WERI-Rb-1 (cell line): ENCODE measurements around the gene DOK5.

Source experiments
- DNase-seq: peaks from one replicate; pipeline ENCODE4 v3.0.0-alpha.2; 2020
- H3K27ac ChIP-seq: fragments of 250-450 bp; sonication (Bioruptor Pico); 2 replicates; pipeline ENCODE4 v1.5.1; 2020; ENCODE audit warnings: mild to moderate bottlenecking, moderate library complexity
- H3K27me3 ChIP-seq: fragments of 250-450 bp; sonication (Bioruptor Pico); 2 replicates; pipeline ENCODE4 v1.5.1; 2021; ENCODE audit warnings: mild to moderate bottlenecking, low read depth, moderate library complexity; ENCODE audit not compliant: insufficient read depth, severe bottlenecking
- H3K36me3 ChIP-seq: fragments of 250-450 bp; sonication (Bioruptor Pico); 2 replicates; pipeline ENCODE4 v1.5.1; 2020; ENCODE audit warnings: mild to moderate bottlenecking, moderate library complexity
- H3K4me3 ChIP-seq: 2 replicates; pipeline ENCODE4 v1.5.1; 2011; ENCODE audit warnings: low read depth, mild to moderate bottlenecking, control low read depth, low read length
- H3K9me3 ChIP-seq: fragments of 250-450 bp; sonication (Bioruptor Pico); 2 replicates; pipeline ENCODE4 v1.5.1; 2021; ENCODE audit warnings: mild to moderate bottlenecking, moderate library complexity; ENCODE audit not compliant: severe bottlenecking
- CTCF ChIP-seq: IDR thresholded peaks from 2 replicates; pipeline ENCODE4 v1.5.1; 2011; ENCODE audit warnings: low read depth, mild to moderate bottlenecking, control low read depth, inconsistent platforms, low read length

The DOK5 gene

GRCh38 chr20:54577637-54578036 lies 102.2 kb downstream of the DOK5 start:
- no peak for TF ChIP-seq CTCF
- H3K9me3 ChIP-seq = no peaks in the 10 kb centered on the region
- no peak for DNase-seq
- no peaks in the 10 kb centered on the region for H3K36me3 ChIP-seq
- peaks cover 29% of the 10 kb centered on the region for H3K27me3 ChIP-seq
- no peak overlapping the region for H3K27ac ChIP-seq
- no peak overlapping the region for H3K4me3 ChIP-seq

GRCh38 chr20:54585217-54585616 lies 109.8 kb downstream of the DOK5 start:
- H3K36me3 ChIP-seq = no peaks in the 10 kb centered on the region
- no peak for TF ChIP-seq CTCF
- no peak overlapping the region for H3K27ac ChIP-seq
- DNase-seq = no peak
- H3K9me3 ChIP-seq = no peaks in the 10 kb centered on the region
- H3K4me3 ChIP-seq = no peak overlapping the region
- H3K27me3 ChIP-seq = peaks cover 32% of the 10 kb centered on the region

GRCh38 chr20:54587408-54587807 lies 112.0 kb downstream of the DOK5 start:
- Histone ChIP-seq H3K4me3 (no peak overlapping the region), H3K27me3 (peaks cover 34% of the 10 kb centered on the region), H3K9me3 (no peaks in the 10 kb centered on the region), H3K36me3 (no peaks in the 10 kb centered on the region), H3K27ac (no peak overlapping the region)
- no peak for TF ChIP-seq CTCF
- DNase-seq = no peak

- DNase-seq = no peak
- no peak overlapping the region for H3K4me3 ChIP-seq
- TF ChIP-seq CTCF = no peak
- H3K27ac ChIP-seq = no peak overlapping the region
- no peaks in the 10 kb centered on the region for H3K9me3 ChIP-seq
- H3K36me3 ChIP-seq = no peaks in the 10 kb centered on the region
- peaks cover 45% of the 10 kb centered on the region for H3K27me3 ChIP-seq
Observed at GRCh38 chr20:54589402-54590030, 114.1 kb downstream of the DOK5 start.

- no peak overlapping the region for H3K27ac ChIP-seq
- DNase-seq = no peak
- peaks cover 53% of the 10 kb centered on the region for H3K27me3 ChIP-seq
- no peak overlapping the region for H3K4me3 ChIP-seq
- H3K36me3 ChIP-seq = no peaks in the 10 kb centered on the region
- H3K9me3 ChIP-seq = no peaks in the 10 kb centered on the region
- no peak for TF ChIP-seq CTCF
Observed at GRCh38 chr20:54590856-54591255, 115.5 kb downstream of the DOK5 start.

GRCh38 chr20:54596651-54597050 lies 121.3 kb downstream of the DOK5 start:
- H3K36me3 ChIP-seq = no peaks in the 10 kb centered on the region
- TF ChIP-seq CTCF = no peak
- H3K9me3 ChIP-seq = no peaks in the 10 kb centered on the region
- no peak for DNase-seq
- no peak overlapping the region for H3K27ac ChIP-seq
- H3K27me3 ChIP-seq = peaks cover 51% of the 10 kb centered on the region
- no peak overlapping the region for H3K4me3 ChIP-seq
